Nucleus accumbens (tissue), 56 donors: ENCODE measurements around the gene POLR2J3.
"Not testable (repeated sequence)": the region's sequence is repeated elsewhere in the genome, so short reads cannot be mapped to it uniquely, and the experiment has no call there.

Experiments
- DNase-seq, 56 donors: peaks; one replicate each; lab custom pipeline; 2025; lab: John Stamatoyannopoulos, UW

The POLR2J3 gene

DNA sequence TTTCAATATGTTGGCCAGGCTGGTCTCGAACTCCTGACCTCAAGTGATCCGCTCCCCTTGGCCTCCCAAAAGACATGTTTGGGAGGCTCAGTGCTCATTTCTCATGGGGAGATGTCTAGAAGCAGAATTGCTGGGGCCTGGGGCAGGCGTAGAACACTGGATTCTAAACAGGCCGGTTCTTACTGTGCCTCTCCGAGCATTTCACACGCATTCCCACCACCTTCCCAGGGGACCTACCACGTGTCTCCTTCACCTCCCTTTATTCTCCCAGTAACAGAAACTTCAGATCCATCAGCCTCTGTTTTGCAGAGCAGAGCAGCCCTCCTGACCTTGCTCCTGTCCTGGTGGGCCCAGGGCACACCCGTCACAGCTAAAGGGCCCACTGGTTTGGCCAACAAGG is 45.2 kb downstream of the POLR2J3 start:
- not testable (repeated sequence) for DNase-seq

- DNase-seq, result not testable (repeated sequence)
Measured at GRCh38 chr7:102524803-102525202, 47.6 kb downstream of the POLR2J3 start.

DNA sequence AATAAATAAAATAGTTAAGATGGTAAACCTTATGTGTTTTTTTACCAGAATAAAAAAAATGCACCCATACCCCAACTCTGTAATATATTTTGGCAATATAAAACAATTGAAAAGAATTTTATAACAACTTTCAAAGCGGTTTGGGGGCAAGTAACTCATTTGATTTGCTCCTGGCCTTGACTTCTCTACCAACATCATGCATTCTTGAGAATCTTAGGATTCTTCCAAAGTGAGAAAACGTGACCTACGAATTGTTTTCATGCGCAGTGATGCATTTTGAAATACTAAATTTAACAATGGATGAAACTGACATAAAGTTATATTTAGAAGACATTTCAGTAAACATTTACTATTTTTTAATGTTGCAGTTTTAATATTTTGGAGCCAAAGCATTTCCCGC is 51.6 kb downstream of the POLR2J3 start:
- DNase-seq, result not testable (repeated sequence)

GRCh38 chr7:102517550-102518147 is 54.7 kb downstream of the POLR2J3 start, which contains the start of gene RASA4B:
RASA4B (minus strand) TSS chr7:102517777; CDS start chr7:102517710, 67 bp downstream.
- DNase-seq, result not testable (repeated sequence)
